ENCODE data around the gene ROBO1. TPM values are rescaled to one million over a fixed set of nuclear protein-coding genes. Genes with fewer than 3 reads are reported as not detected.

ROBO1 gene
- total RNA-seq, 1 experiment from 2014 or later, result 22.9 TPM

GRCh38 chr3:78880603-78881461 lies 887.0 kb downstream of the ROBO1 start:
- DNase-seq (ENCODE audit: low read depth), result no peak

- no peak for DNase-seq (ENCODE audit: low read depth)
Observed at GRCh38 chr3:78879295-78879860, 888.4 kb downstream of the ROBO1 start.

- DNase-seq (ENCODE audit: low read depth), result no peak
Observed at GRCh38 chr3:78878789-78879188, 889.0 kb downstream of the ROBO1 start.

GRCh38 chr3:78878011-78878410 lies 889.8 kb downstream of the ROBO1 start:
- peak; percentile 63 for DNase-seq (ENCODE audit: low read depth)

GRCh38 chr3:78875851-78876250 lies 891.9 kb downstream of the ROBO1 start:
- peak; percentile 66 for DNase-seq (ENCODE audit: low read depth)

- no peak for DNase-seq (ENCODE audit: low read depth)
Observed at GRCh38 chr3:78875436-78875835, 892.4 kb downstream of the ROBO1 start.

GRCh38 chr3:78873641-78874040 lies 894.2 kb downstream of the ROBO1 start:
- DNase-seq (ENCODE audit: low read depth), result no peak

GRCh38 chr3:78872195-78872594 lies 895.6 kb downstream of the ROBO1 start:
- no peak for DNase-seq (ENCODE audit: low read depth)

- no peak for DNase-seq (ENCODE audit: low read depth)
Observed at GRCh38 chr3:78871048-78871447, 896.8 kb downstream of the ROBO1 start.

GRCh38 chr3:78870484-78870883 lies 897.3 kb downstream of the ROBO1 start:
- no peak for DNase-seq (ENCODE audit: low read depth)

GRCh38 chr3:78868570-78868969 lies 899.2 kb downstream of the ROBO1 start:
- no peak for DNase-seq (ENCODE audit: low read depth)

- DNase-seq (ENCODE audit: low read depth), result no peak
Observed at GRCh38 chr3:78867409-78868372, 900.1 kb downstream of the ROBO1 start.

GRCh38 chr3:78863306-78864203 lies 904.2 kb downstream of the ROBO1 start:
- DNase-seq (ENCODE audit: low read depth), result no peak

GRCh38 chr3:78861156-78861555 lies 906.6 kb downstream of the ROBO1 start:
- DNase-seq (ENCODE audit: low read depth), result no peak

- DNase-seq (ENCODE audit: low read depth), result no peak
Observed at GRCh38 chr3:78860567-78860966, 907.2 kb downstream of the ROBO1 start.

- no peak for DNase-seq (ENCODE audit: low read depth)
Observed at GRCh38 chr3:78858910-78859309, 908.9 kb downstream of the ROBO1 start.

GRCh38 chr3:78858174-78858573 lies 909.6 kb downstream of the ROBO1 start:
- peak; percentile 39 for DNase-seq (ENCODE audit: low read depth)

- peak; percentile 11 for DNase-seq (ENCODE audit: low read depth)
Observed at GRCh38 chr3:78857494-78858111, 910.2 kb downstream of the ROBO1 start.

GRCh38 chr3:78856164-78856563 lies 911.6 kb downstream of the ROBO1 start:
- DNase-seq (ENCODE audit: low read depth), result peak; percentile 5

- no peak for DNase-seq (ENCODE audit: low read depth)
Observed at GRCh38 chr3:78855190-78855589, 912.6 kb downstream of the ROBO1 start.
